ENCODE data around the gene KRTAP12-4.
"Not testable (repeated sequence)": the region's sequence is repeated elsewhere in the genome, so short reads cannot be mapped to it uniquely, and the experiment has no call there.

The KRTAP12-4 gene

GRCh38 chr21:44654576-44655175 lies at the start of gene KRTAP12-4:
Gene KRTAP12-4, minus strand, starts transcription at chr21:44654659. Its CDS starts 45 bp downstream, at chr21:44654614.
- Histone ChIP-seq H3K27me3 (ENCODE audit: insufficient read depth, low read length) (no peaks in the 10 kb centered on the region), H3K4me3 (ENCODE audit: low read length) (no peak within 1 kb of the TSS)

GRCh38 chr21:44703731-44704635 lies 49.5 kb upstream of the KRTAP12-4 start:
- Histone ChIP-seq H3K36me3 (ENCODE audit: insufficient read depth, low read length) (no peaks in the 10 kb centered on the region), H3K27me3 (ENCODE audit: insufficient read depth, low read length) (peaks cover 81% of the 10 kb centered on the region), H3K9me3 (ENCODE audit: low read length) (peaks cover 3% of the 10 kb centered on the region), H3K4me3 (ENCODE audit: low read length) (no peak overlapping the region), H3K4me1 (ENCODE audit: insufficient read depth, low read length) (peaks cover 12% of the 10 kb centered on the region), H2AFZ (ENCODE audit: low read depth, low read length) (no peak overlapping the region)

More at GRCh38 chr21:44654576-44655175, at the start of gene KRTAP12-4:
- no peak within 1 kb of the TSS for H2AFZ ChIP-seq (ENCODE audit: low read depth, low read length)
- H3K36me3 ChIP-seq (ENCODE audit: insufficient read depth, low read length), result no peaks in the 10 kb centered on the region
- no peaks in the 10 kb centered on the region for H3K4me1 ChIP-seq (ENCODE audit: insufficient read depth, low read length)
- H3K9me3 ChIP-seq (ENCODE audit: low read length), result no peaks in the 10 kb centered on the region

- Histone ChIP-seq H3K9me3 (ENCODE audit: low read length) (peaks cover 3% of the 10 kb centered on the region), H3K36me3 (ENCODE audit: insufficient read depth, low read length) (no peaks in the 10 kb centered on the region), H3K27me3 (ENCODE audit: insufficient read depth, low read length) (peaks cover 78% of the 10 kb centered on the region), H3K4me1 (ENCODE audit: insufficient read depth, low read length) (peaks cover 10% of the 10 kb centered on the region), H2AFZ (ENCODE audit: low read depth, low read length) (no peak overlapping the region), H3K4me3 (ENCODE audit: low read length) (no peak overlapping the region)
These were observed 48.7 kb upstream of the KRTAP12-4 start for GRCh38 chr21:44702973-44703730.

- Histone ChIP-seq H3K36me3 (ENCODE audit: insufficient read depth, low read length) (no peaks in the 10 kb centered on the region), H3K27me3 (ENCODE audit: insufficient read depth, low read length) (peaks cover 74% of the 10 kb centered on the region), H2AFZ (ENCODE audit: low read depth, low read length) (no peak overlapping the region), H3K4me1 (ENCODE audit: insufficient read depth, low read length) (peaks cover 14% of the 10 kb centered on the region), H3K4me3 (ENCODE audit: low read length) (no peak overlapping the region), H3K9me3 (ENCODE audit: low read length) (peaks cover 3% of the 10 kb centered on the region)
These were observed 47.9 kb upstream of the KRTAP12-4 start for GRCh38 chr21:44702111-44702972.

- Histone ChIP-seq H3K27me3 (ENCODE audit: insufficient read depth, low read length) (peaks cover 67% of the 10 kb centered on the region), H2AFZ (ENCODE audit: low read depth, low read length) (no peak overlapping the region), H3K4me3 (ENCODE audit: low read length) (no peak overlapping the region), H3K36me3 (ENCODE audit: insufficient read depth, low read length) (no peaks in the 10 kb centered on the region), H3K4me1 (ENCODE audit: insufficient read depth, low read length) (peaks cover 14% of the 10 kb centered on the region), H3K9me3 (ENCODE audit: low read length) (peaks cover 3% of the 10 kb centered on the region)
These were observed 47.1 kb upstream of the KRTAP12-4 start for GRCh38 chr21:44701541-44701940.

GRCh38 chr21:44701023-44701400 lies 46.6 kb upstream of the KRTAP12-4 start:
- H3K4me1 ChIP-seq (ENCODE audit: insufficient read depth, low read length), result peaks cover 14% of the 10 kb centered on the region
- H3K36me3 ChIP-seq (ENCODE audit: insufficient read depth, low read length), result no peaks in the 10 kb centered on the region
- peaks cover 63% of the 10 kb centered on the region for H3K27me3 ChIP-seq (ENCODE audit: insufficient read depth, low read length)
- no peak overlapping the region for H3K4me3 ChIP-seq (ENCODE audit: low read length)
- H2AFZ ChIP-seq (ENCODE audit: low read depth, low read length), result no peak overlapping the region
- no peaks in the 10 kb centered on the region for H3K9me3 ChIP-seq (ENCODE audit: low read length)

- no peaks in the 10 kb centered on the region for H3K9me3 ChIP-seq (ENCODE audit: low read length)
- H2AFZ ChIP-seq (ENCODE audit: low read depth, low read length), result no peak overlapping the region
- H3K4me3 ChIP-seq (ENCODE audit: low read length), result no peak overlapping the region
- peaks cover 62% of the 10 kb centered on the region for H3K27me3 ChIP-seq (ENCODE audit: insufficient read depth, low read length)
- H3K36me3 ChIP-seq (ENCODE audit: insufficient read depth, low read length), result no peaks in the 10 kb centered on the region
- peaks cover 14% of the 10 kb centered on the region for H3K4me1 ChIP-seq (ENCODE audit: insufficient read depth, low read length)
These were observed 45.9 kb upstream of the KRTAP12-4 start for GRCh38 chr21:44700101-44701022.

- H2AFZ ChIP-seq (ENCODE audit: low read depth, low read length), result no peak overlapping the region
- peaks cover 14% of the 10 kb centered on the region for H3K4me1 ChIP-seq (ENCODE audit: insufficient read depth, low read length)
- no peaks in the 10 kb centered on the region for H3K9me3 ChIP-seq (ENCODE audit: low read length)
- H3K36me3 ChIP-seq (ENCODE audit: insufficient read depth, low read length), result no peaks in the 10 kb centered on the region
- no peak overlapping the region for H3K4me3 ChIP-seq (ENCODE audit: low read length)
- H3K27me3 ChIP-seq (ENCODE audit: insufficient read depth, low read length), result peaks cover 58% of the 10 kb centered on the region
These were observed 45.1 kb upstream of the KRTAP12-4 start for GRCh38 chr21:44699502-44700001.

- H3K36me3 ChIP-seq (ENCODE audit: insufficient read depth, low read length), result no peaks in the 10 kb centered on the region
- H3K27me3 ChIP-seq (ENCODE audit: insufficient read depth, low read length), result peaks cover 44% of the 10 kb centered on the region
- H3K4me3 ChIP-seq (ENCODE audit: low read length), result no peak overlapping the region
- no peak overlapping the region for H2AFZ ChIP-seq (ENCODE audit: low read depth, low read length)
- no peaks in the 10 kb centered on the region for H3K9me3 ChIP-seq (ENCODE audit: low read length)
- peaks cover 14% of the 10 kb centered on the region for H3K4me1 ChIP-seq (ENCODE audit: insufficient read depth, low read length)
These were observed 43.6 kb upstream of the KRTAP12-4 start for GRCh38 chr21:44697811-44698734.

GRCh38 chr21:44697172-44697810 lies 42.8 kb upstream of the KRTAP12-4 start, which contains the start of gene KRTAP10-12:
Gene KRTAP10-12, plus strand, starts transcription at chr21:44697172. Its CDS starts 30 bp downstream, at chr21:44697202.
- H3K9me3 ChIP-seq (ENCODE audit: low read length); H3K36me3 ChIP-seq (ENCODE audit: insufficient read depth, low read length); H2AFZ ChIP-seq (ENCODE audit: low read depth, low read length); H3K4me3 ChIP-seq (ENCODE audit: low read length): not testable (repeated sequence)
- Histone ChIP-seq H3K27me3 (ENCODE audit: insufficient read depth, low read length) (peaks cover 36% of the 10 kb centered on the region), H3K4me1 (ENCODE audit: insufficient read depth, low read length) (peaks cover 14% of the 10 kb centered on the region)
